CD4-positive, alpha-beta T cell treated with Interleukin-15 for 4 hours (primary cell): Measurements from ENCODE around the gene PPP1R12A.
"Not testable (repeated sequence)": the region's sequence is repeated elsewhere in the genome, so short reads cannot be mapped to it uniquely, and the experiment has no call there.

Experiments
- DNase-seq: peaks from one replicate; pipeline ENCODE4 v3.0.0-alpha.2; 2020; ENCODE audit warnings: low spot score

The PPP1R12A gene

GRCh38 chr12:79841248-79841877 lies 93.5 kb downstream of the PPP1R12A start:
- no peak for DNase-seq

GRCh38 chr12:79838359-79838758 lies 96.5 kb downstream of the PPP1R12A start:
- no peak for DNase-seq

DNA sequence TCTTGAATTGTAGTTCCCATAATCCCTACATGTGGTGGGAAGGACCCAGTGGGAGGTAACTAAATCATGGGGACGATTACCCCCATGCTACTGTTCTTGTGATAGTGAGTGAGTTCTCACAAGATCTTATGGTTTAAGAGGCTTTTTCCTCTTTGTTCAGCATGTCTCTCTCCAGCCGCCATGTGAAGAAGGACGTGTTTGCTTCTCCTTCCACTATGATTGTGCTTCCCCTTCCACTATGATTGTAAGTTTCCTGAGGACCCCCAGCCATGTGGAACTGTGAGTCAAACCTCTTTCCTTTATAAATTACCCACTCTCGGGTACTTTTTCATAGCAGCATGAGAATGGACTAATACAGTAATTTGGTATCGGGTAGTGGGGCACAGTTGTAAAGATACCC lies 97.3 kb downstream of the PPP1R12A start:
- no peak for DNase-seq

DNA sequence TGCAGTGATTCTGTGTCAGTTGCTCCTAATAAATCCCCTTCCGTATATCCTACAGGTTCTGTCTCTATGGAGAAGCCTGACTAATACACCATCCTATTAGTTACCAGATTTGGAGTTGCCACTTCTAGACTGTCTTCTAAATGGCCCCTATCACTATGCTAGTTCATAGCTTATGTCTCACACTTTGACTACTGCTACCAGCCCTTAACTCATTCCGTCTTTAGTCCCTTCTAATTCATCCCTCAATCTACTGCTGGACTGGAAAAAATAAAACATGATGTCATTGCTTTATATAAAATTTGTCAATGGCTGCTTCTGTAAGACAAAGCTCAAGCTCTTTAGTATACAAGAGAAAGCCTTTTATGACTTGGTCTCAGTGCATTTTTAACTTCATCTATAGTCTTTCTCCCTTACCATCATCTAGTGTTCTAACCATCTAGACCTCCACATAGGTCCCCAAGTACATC lies 99.5 kb downstream of the PPP1R12A start:
- DNase-seq, result no peak

DNA sequence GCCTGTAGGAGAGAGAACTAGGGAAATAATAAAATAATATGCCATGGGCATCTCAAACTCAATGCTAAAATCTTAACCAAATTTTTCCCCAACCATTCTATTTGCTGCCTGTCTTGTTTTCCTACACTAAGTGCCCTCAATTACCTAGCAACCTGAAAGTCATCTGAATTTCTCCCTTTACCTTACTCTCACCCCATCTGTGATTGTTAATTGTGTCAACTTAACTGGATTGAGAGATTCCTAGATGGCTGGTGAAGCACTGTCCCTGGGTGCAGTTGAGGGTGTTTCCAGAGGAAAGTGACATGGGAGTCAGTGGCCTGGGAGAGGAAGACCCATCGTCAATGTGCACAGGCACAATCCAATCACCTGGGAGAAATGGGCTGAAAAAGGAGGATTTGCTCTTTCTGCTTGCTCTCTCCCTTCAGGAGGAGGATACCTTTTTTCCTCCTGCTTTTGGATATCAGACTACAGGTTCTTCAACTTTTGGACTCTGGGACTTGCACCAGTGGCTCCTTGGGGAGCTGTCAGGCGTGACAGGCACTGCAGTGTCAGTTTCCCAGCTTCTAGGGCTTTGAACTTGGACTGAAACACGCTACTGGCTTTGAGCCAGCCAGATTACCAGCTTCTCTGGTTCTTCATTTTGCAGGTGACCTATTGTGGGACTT lies 100.1 kb downstream of the PPP1R12A start:
- no peak for DNase-seq

GRCh38 chr12:79830440-79830839 lies 104.5 kb downstream of the PPP1R12A start:
- no peak for DNase-seq

GRCh38 chr12:79828924-79829323 lies 106.0 kb downstream of the PPP1R12A start:
- no peak for DNase-seq

- DNase-seq, result no peak
Measured at GRCh38 chr12:79827484-79827883, 107.4 kb downstream of the PPP1R12A start.

GRCh38 chr12:79826267-79827128 lies 108.4 kb downstream of the PPP1R12A start:
- DNase-seq, result no peak

DNA sequence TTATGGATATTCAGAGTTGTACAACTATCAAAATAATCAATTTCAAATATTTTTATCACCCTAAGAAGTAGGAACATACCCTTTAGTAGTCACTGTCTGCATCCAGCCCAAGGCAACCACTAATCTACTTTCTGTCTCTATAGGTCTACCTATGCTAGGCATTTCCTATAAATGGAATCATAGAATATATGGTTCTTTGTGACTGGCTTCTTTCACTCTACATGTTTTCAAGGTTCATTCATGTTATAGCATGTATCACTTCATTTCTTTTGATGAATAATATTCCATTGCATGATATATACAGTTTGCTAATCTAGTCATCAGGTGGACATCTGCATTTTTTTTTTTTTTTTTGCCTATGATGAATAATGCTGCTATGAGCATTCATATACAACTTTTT lies 112.4 kb downstream of the PPP1R12A start:
- no peak for DNase-seq

DNA sequence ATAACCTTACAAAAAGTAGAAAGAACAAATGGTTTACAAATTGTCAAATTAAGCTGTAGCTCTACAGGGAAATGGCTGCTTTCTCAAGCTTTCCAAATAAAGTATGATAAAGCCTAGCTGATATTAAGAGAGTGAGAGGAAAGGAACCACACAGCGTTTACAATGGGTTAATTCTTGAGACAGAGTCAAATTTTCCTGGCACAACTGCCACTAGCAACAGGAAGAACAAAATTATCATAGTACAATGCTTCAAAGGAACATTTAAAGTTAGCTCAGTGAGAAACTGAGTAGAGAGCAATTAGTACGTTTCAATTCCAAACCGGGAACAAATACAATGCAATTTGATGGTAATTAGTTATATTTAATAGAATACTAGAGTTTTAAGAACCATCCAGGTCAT lies 116.0 kb downstream of the PPP1R12A start:
- no peak for DNase-seq

- DNase-seq, result not testable (repeated sequence)
Measured at GRCh38 chr12:79784366-79785065, 150.4 kb downstream of the PPP1R12A start.

GRCh38 chr12:79782172-79782900 lies 152.6 kb downstream of the PPP1R12A start:
- DNase-seq, result no peak

DNA sequence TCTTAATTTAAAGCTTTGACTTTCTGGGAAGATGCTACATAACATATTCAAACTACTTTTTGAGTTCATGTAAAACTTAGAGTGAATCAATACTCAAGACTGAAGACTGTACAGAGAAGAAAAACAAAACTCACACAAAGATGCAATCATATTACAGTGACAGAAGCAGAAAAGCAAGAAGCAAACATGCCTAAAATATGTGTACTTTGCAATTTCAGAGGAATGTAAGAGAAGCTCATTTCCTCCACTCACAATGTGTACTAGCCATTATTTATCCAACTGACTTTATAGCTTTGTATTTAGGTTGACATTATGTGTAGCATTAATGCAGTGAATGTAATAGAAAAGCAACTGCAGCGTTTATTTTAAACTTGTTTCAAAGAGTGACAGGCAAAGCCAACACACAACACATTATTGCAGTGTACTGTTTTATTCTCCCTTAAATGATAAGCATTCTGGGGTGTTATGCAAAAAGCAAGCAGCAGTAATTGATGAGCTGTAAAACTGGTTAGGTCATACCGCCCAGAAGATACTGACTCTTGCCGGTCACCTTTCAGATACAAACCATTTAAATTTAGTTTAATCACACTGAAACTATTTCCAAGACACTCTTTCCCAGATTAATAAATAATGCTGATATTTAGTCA lies 156.0 kb downstream of the PPP1R12A start:
- DNase-seq, result no peak

DNA sequence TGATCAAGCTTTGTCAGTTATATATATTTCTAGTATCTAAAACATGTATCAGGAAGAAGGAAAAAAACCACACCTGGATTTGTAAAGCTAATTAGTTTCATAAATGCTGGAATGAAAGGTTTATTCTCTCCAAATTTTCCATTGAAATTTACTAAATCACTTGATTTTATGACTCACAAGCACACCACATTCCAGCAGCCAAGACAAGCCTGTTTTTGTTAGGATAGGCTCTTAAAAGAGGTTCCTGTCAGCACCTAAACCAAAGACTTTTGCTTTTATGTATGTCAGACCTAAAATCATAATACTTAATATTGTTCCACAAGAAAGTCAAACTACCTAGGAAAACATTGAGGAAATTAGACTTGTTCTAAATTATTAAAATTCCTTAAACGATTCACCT lies 158.8 kb downstream of the PPP1R12A start:
- DNase-seq, result no peak

- DNase-seq, result no peak
Measured at GRCh38 chr12:79775355-79776027, 159.4 kb downstream of the PPP1R12A start.

DNA sequence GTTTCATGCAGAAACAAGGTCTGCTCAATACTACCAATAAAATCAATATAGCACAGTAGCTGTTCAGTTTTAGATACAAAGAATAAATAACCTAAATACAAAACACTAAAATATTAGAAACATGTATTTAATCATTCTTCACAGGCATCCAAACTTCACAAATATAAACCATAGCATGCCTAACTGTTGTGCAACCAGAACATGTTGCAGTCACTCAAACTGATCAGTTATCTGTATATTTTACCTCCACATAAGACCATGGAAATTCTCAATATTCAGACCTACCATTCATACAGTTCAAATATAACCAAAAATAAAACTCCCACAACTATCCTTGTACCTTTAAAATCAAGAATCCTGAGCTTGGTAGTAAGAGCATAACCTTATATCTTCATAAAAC lies 161.0 kb downstream of the PPP1R12A start:
- DNase-seq, result no peak

DNA sequence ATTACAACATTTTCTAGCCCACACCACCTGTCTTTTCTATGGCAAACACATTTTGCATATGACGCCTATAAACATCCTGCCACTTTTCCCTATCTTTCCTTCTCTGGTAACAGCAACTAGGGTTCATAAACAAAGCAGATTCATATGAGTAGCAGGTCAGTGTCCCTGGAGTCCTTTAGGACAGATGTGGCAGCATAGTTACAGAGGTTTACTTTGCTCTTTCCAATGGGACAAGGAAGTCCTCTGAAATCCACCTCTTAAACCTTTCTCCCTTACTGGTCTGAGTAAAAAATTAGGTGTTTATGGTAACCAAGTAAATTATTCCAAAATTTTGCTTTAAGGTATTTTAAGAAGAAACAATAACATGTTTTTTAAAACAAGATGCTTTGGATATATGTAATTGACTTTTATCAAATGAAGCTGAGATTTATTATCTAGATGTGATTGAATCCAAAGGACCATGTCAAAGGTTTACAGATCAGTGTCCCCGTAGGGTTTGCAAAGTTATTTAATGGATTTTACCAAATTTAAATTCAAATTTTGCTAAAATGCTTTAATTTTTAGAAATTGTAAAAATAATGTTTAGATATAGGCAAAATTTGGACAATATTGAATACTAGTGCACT lies 164.9 kb downstream of the PPP1R12A start:
- no peak for DNase-seq

DNA sequence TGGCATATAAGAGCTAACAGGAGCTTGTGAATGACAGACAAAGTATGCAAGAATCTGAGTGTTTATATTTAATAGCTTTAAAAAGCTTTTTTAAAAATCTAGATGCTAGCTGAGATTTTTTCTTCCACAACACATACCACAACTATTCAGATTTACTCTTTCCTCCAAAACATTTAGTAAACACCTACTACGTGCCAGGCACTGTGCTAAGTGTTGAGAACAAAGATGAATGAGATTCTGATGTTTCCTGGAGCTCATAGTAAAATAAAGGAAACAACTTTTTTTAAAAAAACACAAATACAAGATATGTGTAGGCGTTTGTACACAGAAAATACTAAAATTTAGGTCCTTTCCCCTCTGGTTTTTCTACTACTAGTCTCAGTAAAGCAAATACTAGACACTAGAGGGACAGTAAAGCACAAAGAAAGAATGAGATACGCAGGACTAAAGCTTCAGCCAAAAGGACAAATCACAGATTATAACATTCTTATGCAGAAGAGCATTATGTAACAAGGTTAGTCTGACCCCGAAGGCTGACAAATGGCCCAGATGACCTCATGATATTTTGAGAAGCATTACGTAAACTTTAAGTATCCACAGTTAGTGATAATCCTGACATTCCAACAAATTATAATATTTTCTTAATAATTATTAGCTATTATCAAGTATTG lies 165.6 kb downstream of the PPP1R12A start:
- DNase-seq, result no peak
